Fibroblast of lung (primary cell): ENCODE data around the gene ADCY2. TPM values are rescaled to one million over a fixed set of nuclear protein-coding genes. Genes with fewer than 3 reads are reported as not detected.

Experiments used
- DNase-seq, 2 donors: peaks; one replicate each; pipeline versions ENCODE4 v3.0.0 to v3.0.0-alpha.2; 2010; ENCODE audit warnings: low read depth in 2 of 2
- H2AFZ ChIP-seq: 2 replicates; pipeline ENCODE4 v1.5.1; 2012; ENCODE audit warnings: low read length, control low read depth, inconsistent platforms
- H3K27ac ChIP-seq: 2 replicates; pipeline ENCODE4 v1.5.1; 2011; ENCODE audit warnings: low read length, control low read depth; ENCODE audit not compliant: insufficient read depth
- H3K27me3 ChIP-seq: 2 replicates; pipeline ENCODE4 v1.5.1; 2011; ENCODE audit warnings: mild to moderate bottlenecking, low read length; ENCODE audit not compliant: control insufficient read depth, insufficient read depth
- H3K36me3 ChIP-seq: 2 replicates; pipeline ENCODE4 v1.5.1; 2011; ENCODE audit warnings: low read length; ENCODE audit not compliant: control insufficient read depth, insufficient read depth
- H3K4me1 ChIP-seq: 2 replicates; pipeline ENCODE4 v1.5.1; 2011; ENCODE audit warnings: low read length; ENCODE audit not compliant: control insufficient read depth, insufficient read depth; ENCODE audit errors: extremely low read depth
- H3K4me2 ChIP-seq: 2 replicates; pipeline ENCODE4 v1.5.1; 2011; ENCODE audit warnings: low read length, control low read depth; ENCODE audit not compliant: insufficient read depth; ENCODE audit errors: extremely low read depth
- H3K4me3 ChIP-seq, 4 experiments: fragments of 200-600 bp in 1 of 4; sonication (generic) in 1 of 4; replicated peaks in 1 of 4; 2 replicates each; pipeline ENCODE4 v1.5.1; 2011 to 2016; ENCODE audit warnings: low read length in 4 of 4, low read depth in 3 of 4, mild to moderate bottlenecking in 3 of 4, control low read depth in 2 of 4, inconsistent platforms in 1 of 4, mixed read lengths in 1 of 4; ENCODE audit not compliant: insufficient read depth in 1 of 4; ENCODE audit errors: control extremely low read depth in 1 of 4
- H3K79me2 ChIP-seq: 2 replicates; pipeline ENCODE4 v1.5.1; 2012; ENCODE audit warnings: mild to moderate bottlenecking, low read length, inconsistent platforms; ENCODE audit not compliant: control insufficient read depth, insufficient read depth
- H3K9ac ChIP-seq: 2 replicates; pipeline ENCODE4 v1.5.1; 2011; ENCODE audit warnings: mild to moderate bottlenecking, low read length, control low read depth; ENCODE audit not compliant: insufficient read depth
- H3K9me3 ChIP-seq: 2 replicates; pipeline ENCODE4 v1.5.1; 2012; ENCODE audit warnings: low read depth, low read length; ENCODE audit not compliant: control insufficient read depth, insufficient read depth
- H4K20me1 ChIP-seq: 2 replicates; pipeline ENCODE4 v1.5.1; 2011; ENCODE audit warnings: low read length; ENCODE audit not compliant: control insufficient read depth, insufficient read depth; ENCODE audit errors: extremely low read depth
- EZH2 ChIP-seq: IDR thresholded peaks from 2 replicates; pipeline ENCODE4 v1.5.1; 2012; ENCODE audit warnings: low read length, control low read depth, mild to moderate bottlenecking; ENCODE audit errors: missing control alignments
- polyA plus RNA-seq, 2 donors: library from polyadenylated mRNA; depleted of rRNA in 1 of 2; stranded (reverse) in 1 of 2; unstranded in 1 of 2; fragments of >200 nt; gene quantifications; 2 replicates each; pipeline ENCODE4 v1.2.1, GENCODE V29; 2011 to 2012; ENCODE audit warnings: missing spikeins in 1 of 2
- total RNA-seq: library from RNA; depleted of rRNA; stranded (reverse); fragments of >200 nt; gene quantifications from 2 replicates; pipeline ENCODE4 v1.2.1, GENCODE V29; 2014
- TF ChIP-seq, protein P1 (sequence below), 2 donors: IDR thresholded peaks in 1 of 2; conservative IDR thresholded peaks in 1 of 2; 1 replicate in 1 of 2; 2 replicates in 1 of 2; pipeline ENCODE4 v1.5.1; 2011 to 2012; ENCODE audit warnings: low read length in 2 of 2, control low read depth in 1 of 2, inconsistent platforms in 1 of 2, low read depth in 1 of 2, mild to moderate bottlenecking in 1 of 2

The ADCY2 gene
- total and polyA plus RNA-seq, 2 donors (not counting 1 experiment from before 2014, with no cell fraction given), result under 0.01 to 0.05 TPM

DNA sequence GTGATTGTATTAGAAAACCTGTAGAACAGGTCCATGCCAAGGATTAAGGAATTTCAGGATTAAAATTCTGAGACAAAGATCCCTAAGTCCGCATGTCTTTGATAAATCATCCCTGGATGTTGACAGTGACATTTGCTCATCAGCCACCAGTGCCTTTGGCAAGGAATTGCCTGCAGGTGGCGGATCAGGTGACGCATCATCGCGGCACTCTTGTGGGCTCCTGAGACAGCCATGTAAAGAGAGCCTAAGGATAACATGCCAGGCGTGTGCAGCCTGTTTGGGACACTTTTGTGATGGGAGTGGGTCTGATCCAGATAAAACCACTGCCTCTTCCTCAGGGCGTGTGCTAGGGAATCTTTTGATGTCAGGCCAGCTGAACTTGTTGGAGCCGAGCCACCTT is 40.6 kb downstream of the ADCY2 start:
- no peak for TF ChIP-seq EZH2
- TF ChIP-seq, protein P1, sequence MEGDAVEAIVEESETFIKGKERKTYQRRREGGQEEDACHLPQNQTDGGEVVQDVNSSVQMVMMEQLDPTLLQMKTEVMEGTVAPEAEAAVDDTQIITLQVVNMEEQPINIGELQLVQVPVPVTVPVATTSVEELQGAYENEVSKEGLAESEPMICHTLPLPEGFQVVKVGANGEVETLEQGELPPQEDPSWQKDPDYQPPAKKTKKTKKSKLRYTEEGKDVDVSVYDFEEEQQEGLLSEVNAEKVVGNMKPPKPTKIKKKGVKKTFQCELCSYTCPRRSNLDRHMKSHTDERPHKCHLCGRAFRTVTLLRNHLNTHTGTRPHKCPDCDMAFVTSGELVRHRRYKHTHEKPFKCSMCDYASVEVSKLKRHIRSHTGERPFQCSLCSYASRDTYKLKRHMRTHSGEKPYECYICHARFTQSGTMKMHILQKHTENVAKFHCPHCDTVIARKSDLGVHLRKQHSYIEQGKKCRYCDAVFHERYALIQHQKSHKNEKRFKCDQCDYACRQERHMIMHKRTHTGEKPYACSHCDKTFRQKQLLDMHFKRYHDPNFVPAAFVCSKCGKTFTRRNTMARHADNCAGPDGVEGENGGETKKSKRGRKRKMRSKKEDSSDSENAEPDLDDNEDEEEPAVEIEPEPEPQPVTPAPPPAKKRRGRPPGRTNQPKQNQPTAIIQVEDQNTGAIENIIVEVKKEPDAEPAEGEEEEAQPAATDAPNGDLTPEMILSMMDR (conservative IDR thresholded peaks at IDR 0.05 in 1 of 2, IDR thresholded peaks at IDR 0.05 in 1 of 2; ENCODE audit: low read depth in 1 of 2, low read length in 2 of 2), result no peak

DNA sequence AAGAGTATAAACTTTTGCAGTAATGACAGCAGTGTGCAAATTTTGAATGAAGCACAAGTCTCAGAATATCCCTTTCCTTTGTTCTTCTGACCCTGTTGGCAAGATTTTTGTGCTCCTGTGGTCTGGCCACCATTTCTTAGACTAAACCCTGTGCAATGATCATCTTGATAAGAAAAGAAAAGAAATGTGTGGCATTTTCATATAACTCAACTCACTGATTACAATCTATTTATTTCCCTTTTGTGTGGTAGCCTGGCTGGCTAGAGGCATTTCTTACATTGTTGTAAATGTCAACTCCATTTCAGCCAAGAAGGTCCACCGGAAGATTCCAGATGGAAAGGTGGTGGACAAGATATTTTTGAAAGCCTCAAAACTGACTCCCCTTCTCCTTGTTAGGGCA is 41.9 kb downstream of the ADCY2 start:
- no peak overlapping the region for H3K9ac ChIP-seq
- H2AFZ ChIP-seq, result no peak overlapping the region
- no peaks in the 10 kb centered on the region for H3K36me3 ChIP-seq
- no peaks in the 10 kb centered on the region for H3K9me3 ChIP-seq
- no peaks in the 10 kb centered on the region for H3K4me1 ChIP-seq
- no peaks in the 10 kb centered on the region for H3K27me3 ChIP-seq
- H3K79me2 ChIP-seq, result no peaks in the 10 kb centered on the region
- no peak overlapping the region for H3K27ac ChIP-seq
- H4K20me1 ChIP-seq, result no peaks in the 10 kb centered on the region
- H3K4me3 ChIP-seq, result no peak overlapping the region
- TF ChIP-seq, protein P1 (conservative IDR thresholded peaks at IDR 0.05 in 1 of 2, IDR thresholded peaks at IDR 0.05 in 1 of 2; ENCODE audit: low read depth in 1 of 2, low read length in 2 of 2), result no peak
- no peak for TF ChIP-seq EZH2
- DNase-seq, result peak in 1 of 2 donors; percentile 64
- H3K4me2 ChIP-seq, result no peak overlapping the region

More for the DNA sequence above, 40.6 kb downstream of the ADCY2 start:
- H3K9ac ChIP-seq, result no peak overlapping the region
- no peaks in the 10 kb centered on the region for H3K27me3 ChIP-seq
- no peak overlapping the region for H3K27ac ChIP-seq
- no peaks in the 10 kb centered on the region for H3K4me1 ChIP-seq
- no peak overlapping the region for H2AFZ ChIP-seq
- DNase-seq, result no peak
- no peaks in the 10 kb centered on the region for H4K20me1 ChIP-seq
- no peak overlapping the region for H3K4me2 ChIP-seq
- H3K9me3 ChIP-seq, result no peaks in the 10 kb centered on the region
- no peaks in the 10 kb centered on the region for H3K36me3 ChIP-seq
- no peak overlapping the region for H3K4me3 ChIP-seq
- H3K79me2 ChIP-seq, result no peaks in the 10 kb centered on the region

DNA sequence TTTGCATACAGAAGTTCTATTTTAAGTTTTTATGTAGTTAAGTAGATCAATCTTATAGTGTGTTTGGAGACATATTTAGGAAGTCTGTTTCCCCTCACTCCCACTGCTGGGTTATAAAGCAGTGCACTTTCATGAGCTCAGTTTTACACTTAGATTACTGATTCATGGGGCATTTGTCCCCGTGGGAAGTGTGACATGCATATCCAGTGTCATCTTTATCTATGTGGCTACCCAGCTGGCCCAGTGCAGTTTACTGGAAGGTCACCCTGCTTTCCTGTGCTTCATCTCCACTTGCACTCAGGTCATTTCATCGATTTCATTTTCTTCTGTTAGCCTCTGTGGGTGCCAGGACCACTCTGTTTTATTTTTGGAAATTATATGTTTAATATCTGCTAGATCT is 49.1 kb downstream of the ADCY2 start:
- no peaks in the 10 kb centered on the region for H4K20me1 ChIP-seq
- no peak for TF ChIP-seq EZH2
- TF ChIP-seq, protein P1 (conservative IDR thresholded peaks at IDR 0.05 in 1 of 2, IDR thresholded peaks at IDR 0.05 in 1 of 2; ENCODE audit: low read depth in 1 of 2, low read length in 2 of 2), result no peak

More for the DNA sequence above, 49.1 kb downstream of the ADCY2 start:
- H3K4me2 ChIP-seq, result no peak overlapping the region
- H3K79me2 ChIP-seq, result no peaks in the 10 kb centered on the region
- H3K27ac ChIP-seq, result no peak overlapping the region
- DNase-seq, result no peak
- H3K9me3 ChIP-seq, result no peaks in the 10 kb centered on the region
- no peaks in the 10 kb centered on the region for H3K4me1 ChIP-seq
- no peak overlapping the region for H3K4me3 ChIP-seq
- no peaks in the 10 kb centered on the region for H3K36me3 ChIP-seq
- no peaks in the 10 kb centered on the region for H3K27me3 ChIP-seq
- no peak overlapping the region for H3K9ac ChIP-seq
- no peak overlapping the region for H2AFZ ChIP-seq
